ENCODE results near the gene AKNAD1. TPM values are rescaled to one million over a fixed set of nuclear protein-coding genes. Genes with fewer than 3 reads are reported as not detected.
"Not testable (repeated sequence)": the region's sequence is repeated elsewhere in the genome, so short reads cannot be mapped to it uniquely, and the experiment has no call there.

AKNAD1 gene
- total and polyA plus RNA-seq, 11 donors, result 0.14 to 0.59 TPM; not detected in 9

- H3K4me1 ChIP-seq, result peaks cover 0 to 8% (median 0%) of the 10 kb centered on the region in 12 donors
- intact Hi-C loops (cut with DNase I), result loop anchor here in 2 of 10 donors (5.0 to 10.0 kb wide), 3 partner anchors 43 to 378 kb away; no protein-coding TSS in a partner anchor
- TF ChIP-seq POLR2A (IDR thresholded peaks at IDR 0.05) (no peak), CTCF (IDR thresholded peaks at IDR 0.05) (no peak)
- 72 to 81% (median 79%) methylated on average over 7 of the region's 7 CpGs for WGBS, 4 donors
- no peaks in the 10 kb centered on the region for H3K9me3 ChIP-seq
- no peak overlapping the region for H3K4me3 ChIP-seq
- DNase-seq (no peak), ATAC-seq (no peak)
- H3K27me3 ChIP-seq, result no peaks in the 10 kb centered on the region
- no peaks in the 10 kb centered on the region for H3K36me3 ChIP-seq
- peak overlapping the region in 1 of 12 donors; percentile 42 for H3K27ac ChIP-seq
Observed at GRCh38 chr1:108889706-108890384, 33.0 kb upstream of the AKNAD1 start.

- WGBS, 4 donors, result 72 to 78% (median 74%) methylated on average over 6 of the region's 6 CpGs
- intact Hi-C loops (cut with DNase I), result loop anchor here in 1 of 10 donors (5.0 kb wide), 1 partner anchor 42 kb away; no protein-coding TSS in a partner anchor
- H3K4me3 ChIP-seq, H3K9me3 ChIP-seq, H3K4me1 ChIP-seq, DNase-seq, ATAC-seq, H3K36me3 ChIP-seq, H3K27me3 ChIP-seq: not testable (repeated sequence)
- H3K27ac ChIP-seq, result peak overlapping the region in 1 of 12 donors; percentile 42
Observed at GRCh38 chr1:108889006-108889645, 32.2 kb upstream of the AKNAD1 start.

- no peak for ATAC-seq
- 95 to 100% (median 98%) methylated on average over 2 of the region's 2 CpGs for WGBS, 4 donors
- TF ChIP-seq POLR2A (IDR thresholded peaks at IDR 0.05) (no peak), CTCF (IDR thresholded peaks at IDR 0.05) (no peak)
- no peaks in the 10 kb centered on the region for H3K9me3 ChIP-seq
- no peaks in the 10 kb centered on the region for H3K36me3 ChIP-seq
- peaks cover 0 to 8% (median 0%) of the 10 kb centered on the region in 12 donors for H3K4me1 ChIP-seq
- no peak overlapping the region for H3K4me3 ChIP-seq
- no peaks in the 10 kb centered on the region for H3K27me3 ChIP-seq
- intact Hi-C loops (cut with DNase I), result loop anchor here in 1 of 10 donors (5.0 kb wide), 1 partner anchor 39 kb away; no protein-coding TSS in a partner anchor
- H3K27ac ChIP-seq, result no peak overlapping the region
- DNase-seq, result no peak
Observed at GRCh38 chr1:108886292-108886691, 29.4 kb upstream of the AKNAD1 start.

GRCh38 chr1:108884968-108885367, 28.1 kb upstream of the AKNAD1 start:
- Histone ChIP-seq H3K4me3 (no peak overlapping the region), H3K9me3 (no peaks in the 10 kb centered on the region), H3K4me1 (peaks cover 0 to 8% (median 0%) of the 10 kb centered on the region in 12 donors), H3K36me3 (no peaks in the 10 kb centered on the region), H3K27me3 (no peaks in the 10 kb centered on the region), H3K27ac (no peak overlapping the region)
- ATAC-seq, result no peak
- intact Hi-C loops (cut with DNase I), result loop anchor here in 1 of 10 donors (5.0 kb wide), 1 partner anchor 38 kb away; no protein-coding TSS in a partner anchor
- DNase-seq, result no peak
- TF ChIP-seq CTCF (IDR thresholded peaks at IDR 0.05), result no peak
